C4-2B (cell line): ENCODE measurements around the gene PBX4.

ENCODE experiments used
- CTCF ChIP-seq: fragments of 450-650 bp; conservative IDR thresholded peaks from 2 replicates; pipeline ENCODE4 v1.5.1; 2017; ENCODE audit warnings: mild to moderate bottlenecking
- ZFX ChIP-seq: fragments of 450-650 bp; IDR thresholded peaks from 2 replicates; pipeline ENCODE4 v1.6.1; 2017

GRCh38 chr19:19580418-19580817 is 38.1 kb downstream of the PBX4 start:
- TF ChIP-seq CTCF (no peak), ZFX (no peak)
